Breast epithelium (tissue), 3 donors: ENCODE measurements around the gene TRERF1.

Experiments
- POLR2AphosphoS5 ChIP-seq, 3 donors: sonication (generic); formaldehyde crosslinking; IDR thresholded peaks; one replicate each; pipeline ENCODE4 v1.6.1; 2017; ENCODE audit warnings: antibody characterized with exemption in 3 of 3
- TF ChIP-seq, protein P1 (sequence below), 3 donors: fragments of 450-650 bp; IDR thresholded peaks; one replicate each; pipeline ENCODE4 v1.5.1; 2016 to 2017; ENCODE audit warnings: antibody characterized with exemption in 3 of 3, mild to moderate bottlenecking in 3 of 3, moderate library complexity in 3 of 3

DNA sequence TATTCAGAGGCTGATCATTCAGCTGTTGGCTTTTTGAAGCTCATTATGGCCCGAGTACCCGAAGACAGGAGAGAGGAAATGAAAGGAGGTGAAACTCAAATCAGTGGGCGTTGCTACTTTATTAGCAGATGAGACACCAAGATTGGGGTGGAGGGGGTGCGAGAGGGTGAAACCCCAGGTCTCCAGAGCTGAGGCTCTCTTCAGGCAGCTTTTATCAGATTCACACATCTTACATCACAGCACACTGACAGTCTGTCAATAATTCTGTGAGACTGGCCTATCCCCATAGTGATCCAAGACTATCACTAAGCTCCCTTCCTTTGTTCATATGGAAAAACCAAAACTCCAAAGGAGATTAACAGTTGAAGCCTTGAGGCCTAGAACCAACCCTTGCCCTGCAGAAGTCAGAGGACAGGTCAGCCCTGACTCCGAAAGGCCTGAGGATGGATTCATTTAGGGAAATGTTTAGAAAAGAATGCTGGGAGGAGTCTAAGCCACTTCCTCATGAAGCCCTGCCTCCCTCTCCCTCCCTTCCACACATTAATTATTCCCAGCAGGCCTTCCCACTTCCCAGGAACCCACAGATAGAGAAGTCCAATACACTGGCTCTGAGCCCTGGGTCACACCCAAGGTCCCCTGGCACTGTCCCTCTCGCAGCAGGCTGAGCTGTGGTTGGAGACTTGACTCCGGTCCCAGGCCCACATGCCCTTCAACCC, 23.2 kb downstream of the TRERF1 start:
- TF ChIP-seq, protein P1, sequence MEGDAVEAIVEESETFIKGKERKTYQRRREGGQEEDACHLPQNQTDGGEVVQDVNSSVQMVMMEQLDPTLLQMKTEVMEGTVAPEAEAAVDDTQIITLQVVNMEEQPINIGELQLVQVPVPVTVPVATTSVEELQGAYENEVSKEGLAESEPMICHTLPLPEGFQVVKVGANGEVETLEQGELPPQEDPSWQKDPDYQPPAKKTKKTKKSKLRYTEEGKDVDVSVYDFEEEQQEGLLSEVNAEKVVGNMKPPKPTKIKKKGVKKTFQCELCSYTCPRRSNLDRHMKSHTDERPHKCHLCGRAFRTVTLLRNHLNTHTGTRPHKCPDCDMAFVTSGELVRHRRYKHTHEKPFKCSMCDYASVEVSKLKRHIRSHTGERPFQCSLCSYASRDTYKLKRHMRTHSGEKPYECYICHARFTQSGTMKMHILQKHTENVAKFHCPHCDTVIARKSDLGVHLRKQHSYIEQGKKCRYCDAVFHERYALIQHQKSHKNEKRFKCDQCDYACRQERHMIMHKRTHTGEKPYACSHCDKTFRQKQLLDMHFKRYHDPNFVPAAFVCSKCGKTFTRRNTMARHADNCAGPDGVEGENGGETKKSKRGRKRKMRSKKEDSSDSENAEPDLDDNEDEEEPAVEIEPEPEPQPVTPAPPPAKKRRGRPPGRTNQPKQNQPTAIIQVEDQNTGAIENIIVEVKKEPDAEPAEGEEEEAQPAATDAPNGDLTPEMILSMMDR (IDR thresholded peaks at IDR 0.05): no peak
- TF ChIP-seq POLR2AphosphoS5 (IDR thresholded peaks at IDR 0.05): no peak
